ENCODE data around the gene ARHGAP21. TPM values are rescaled to one million over a fixed set of nuclear protein-coding genes. Genes with fewer than 3 reads are reported as not detected.

ARHGAP21 gene
- total RNA-seq, 1 experiment from 2014 or later, result 115 TPM

GRCh38 chr10:24690961-24691512 is 32.6 kb downstream of the ARHGAP21 start:
- no peaks in the 10 kb centered on the region for H3F3A ChIP-seq (ENCODE audit: insufficient read depth, low read depth)
- H2AFZ ChIP-seq, result no peak overlapping the region
- no peak overlapping the region for H3K27ac ChIP-seq
- peaks cover 77% of the 10 kb centered on the region for H3K79me2 ChIP-seq (ENCODE audit: low read depth)
- BruUV-seq (replicated peaks), result no TSS peak
- POLR2A ChIA-PET (ENCODE audit: unreplicated experiment), result no interaction called here
- DNase-seq, result no peak
- H3K4me1 ChIP-seq (replicated peaks; ENCODE audit: insufficient read depth), result no peaks in the 10 kb centered on the region
- no peaks in the 10 kb centered on the region for H3K9me3 ChIP-seq (ENCODE audit: insufficient read depth, low read depth)
- TF ChIP-seq EZH2 (IDR thresholded peaks at IDR 0.05; ENCODE audit: low read depth) (no peak), CTCF (conservative IDR thresholded peaks at IDR 0.05) (no peak)
- no peaks in the 10 kb centered on the region for H3K27me3 ChIP-seq (ENCODE audit: insufficient read depth, low read depth)
- intact Hi-C loops (cut with micrococcal nuclease; ENCODE audit: unreplicated experiment), result no loop called here
- no peaks in the 10 kb centered on the region for H3K36me3 ChIP-seq (ENCODE audit: low read depth)
- H3K9me2 ChIP-seq (ENCODE audit: insufficient read depth), result no peaks in the 10 kb centered on the region
- H3K4me3 ChIP-seq, result no peak overlapping the region
- CTCF ChIA-PET, result no interaction called here
- H3K4me2 ChIP-seq, result no peak overlapping the region
- peaks cover 4% of the 10 kb centered on the region; the same call in 1 of the 2 replicates for H4K20me1 ChIP-seq (ENCODE audit: insufficient read depth)

DNA sequence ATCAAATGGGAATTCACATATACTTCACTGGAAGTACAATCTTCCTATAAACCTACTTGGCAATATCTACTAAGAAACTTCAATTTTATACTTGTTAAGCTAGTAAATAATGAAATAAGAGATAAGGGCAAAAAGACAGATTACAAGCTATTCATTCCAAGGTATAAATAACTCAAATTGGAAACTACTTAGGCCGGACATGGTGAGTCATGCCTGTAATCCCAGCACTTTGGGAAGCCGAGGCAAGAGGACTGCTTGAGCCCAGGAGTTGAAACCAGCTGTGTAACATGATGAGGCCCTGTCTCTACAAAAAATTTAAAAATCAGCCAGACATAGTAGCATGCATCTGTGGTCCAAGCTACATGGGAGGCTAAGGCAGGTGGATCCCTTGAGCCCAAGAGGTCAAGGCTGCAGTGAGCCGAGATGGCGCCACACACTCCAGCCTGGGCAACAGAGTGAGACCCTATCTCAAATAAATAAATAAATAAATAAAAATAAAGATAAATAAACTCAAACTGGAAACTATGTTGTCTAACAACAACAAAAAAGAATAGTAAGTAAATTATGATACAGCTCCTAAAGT is 37.6 kb downstream of the ARHGAP21 start:
- Histone ChIP-seq H3K27ac (no peak overlapping the region), H3K9me3 (ENCODE audit: insufficient read depth, low read depth) (no peaks in the 10 kb centered on the region), H4K20me1 (ENCODE audit: insufficient read depth) (peaks cover 3% of the 10 kb centered on the region; the same call in 1 of the 2 replicates), H3K4me2 (no peak overlapping the region), H3K79me2 (ENCODE audit: low read depth) (peaks cover 81% of the 10 kb centered on the region), H3K4me1 (replicated peaks; ENCODE audit: insufficient read depth) (no peaks in the 10 kb centered on the region), H3K36me3 (ENCODE audit: low read depth) (no peaks in the 10 kb centered on the region), H3K4me3 (no peak overlapping the region), H2AFZ (no peak overlapping the region), H3F3A (ENCODE audit: insufficient read depth, low read depth) (no peaks in the 10 kb centered on the region), H3K27me3 (ENCODE audit: insufficient read depth, low read depth) (no peaks in the 10 kb centered on the region), H3K9me2 (ENCODE audit: insufficient read depth) (no peaks in the 10 kb centered on the region)
- TF ChIP-seq CTCF (conservative IDR thresholded peaks at IDR 0.05) (no peak), EZH2 (IDR thresholded peaks at IDR 0.05; ENCODE audit: low read depth) (no peak)
- CTCF ChIA-PET, result no interaction called here
- POLR2A ChIA-PET (ENCODE audit: unreplicated experiment), result no interaction called here
- no TSS peak for BruUV-seq (replicated peaks)
- intact Hi-C loops (cut with micrococcal nuclease; ENCODE audit: unreplicated experiment), result no loop called here
- DNase-seq, result no peak

- ChIA-PET POLR2A (ENCODE audit: unreplicated experiment) (no interaction called here), CTCF (interaction anchor here (0.6 kb wide), 2 partner anchors 26 to 890 kb away, joined by 3 to 4 read pairs; no protein-coding TSS in a partner anchor)
- Histone ChIP-seq H3F3A (ENCODE audit: insufficient read depth, low read depth) (no peaks in the 10 kb centered on the region), H3K27ac (no peak overlapping the region), H3K79me2 (ENCODE audit: low read depth) (peaks cover 82% of the 10 kb centered on the region), H3K36me3 (ENCODE audit: low read depth) (no peaks in the 10 kb centered on the region), H3K9me3 (ENCODE audit: insufficient read depth, low read depth) (no peaks in the 10 kb centered on the region; the same call in 1 of the 2 replicates), H3K4me2 (no peak overlapping the region), H3K9me2 (ENCODE audit: insufficient read depth) (no peaks in the 10 kb centered on the region), H2AFZ (no peak overlapping the region), H3K27me3 (ENCODE audit: insufficient read depth, low read depth) (no peaks in the 10 kb centered on the region), H3K4me3 (no peak overlapping the region), H4K20me1 (ENCODE audit: insufficient read depth) (no peaks in the 10 kb centered on the region), H3K4me1 (replicated peaks; ENCODE audit: insufficient read depth) (no peaks in the 10 kb centered on the region)
- DNase-seq, result no peak
- no peak for TF ChIP-seq CTCF (conservative IDR thresholded peaks at IDR 0.05)
- no peak for TF ChIP-seq EZH2 (IDR thresholded peaks at IDR 0.05; ENCODE audit: low read depth)
- BruUV-seq (replicated peaks), result no TSS peak
- intact Hi-C loops (cut with micrococcal nuclease; ENCODE audit: unreplicated experiment), result no loop called here
Observed at GRCh38 chr10:24683554-24683953, 40.1 kb downstream of the ARHGAP21 start.
